Measurements from ENCODE around the gene IST1.

DNA sequence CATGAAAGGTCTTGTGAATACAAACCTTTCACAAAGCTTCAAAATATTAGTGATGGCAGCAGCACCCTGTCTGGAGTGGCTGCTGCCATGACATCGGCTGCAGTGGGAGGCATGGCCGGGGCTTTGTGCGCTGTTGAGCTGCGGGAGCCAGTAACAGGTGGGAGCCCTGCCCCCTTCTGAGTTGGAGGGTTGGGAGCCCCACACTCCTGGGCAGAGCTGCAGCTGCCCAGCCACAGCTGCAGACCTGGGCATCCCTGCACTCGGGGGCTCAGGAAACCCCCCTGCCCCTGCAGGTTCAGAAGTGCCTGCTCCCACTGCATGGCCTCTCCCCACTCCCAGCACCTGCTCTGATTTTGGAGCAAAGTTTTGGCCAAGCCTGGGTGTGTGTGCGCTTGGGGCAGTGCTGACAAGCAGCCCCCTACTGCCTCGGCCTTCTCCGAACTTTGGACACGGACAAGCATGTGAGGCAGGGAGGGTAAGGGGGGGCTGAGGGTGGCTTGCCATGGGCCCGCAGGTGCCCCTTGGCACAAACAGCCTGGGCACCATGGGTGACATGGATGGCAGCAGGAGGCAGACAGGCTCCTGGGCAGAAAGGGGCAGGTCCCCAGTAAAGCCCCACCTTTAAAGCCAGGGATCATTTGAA lies 42.7 kb downstream of the IST1 start:
- TF ChIP-seq POLR2A (IDR thresholded peaks at IDR 0.05; ENCODE audit: extremely low read depth, insufficient read length) (no peak), CTCF (IDR thresholded peaks at IDR 0.05; ENCODE audit: low read depth, low read length) (no peak), MYC (IDR thresholded peaks at IDR 0.05; ENCODE audit: low read depth, low read length) (no peak)
